Liver (tissue), 3 donors: ENCODE results near the gene HSF2BP.
"Not testable (repeated sequence)": the region's sequence is repeated elsewhere in the genome, so short reads cannot be mapped to it uniquely, and the experiment has no call there.

Experiments used
- FOXA1 ChIP-seq: IDR thresholded peaks from 2 replicates; pipeline ENCODE4 v1.6.1; 2016; ENCODE audit warnings: antibody characterized with exemption
- TF ChIP-seq, protein P1 (sequence below): fragments of 150-350 bp; IDR thresholded peaks from 2 replicates; pipeline ENCODE4 v1.5.1; 2017; ENCODE audit warnings: improper control_type of control experiment, low read depth, low read length; ENCODE audit not compliant: missing input control
- TF ChIP-seq, protein P2 (sequence below): IDR thresholded peaks from 2 replicates; pipeline ENCODE4 v1.6.1; 2016; ENCODE audit warnings: antibody characterized with exemption, mild to moderate bottlenecking
- TF ChIP-seq, protein P3 (sequence below): IDR thresholded peaks from 2 replicates; pipeline ENCODE4 v1.6.1; 2016; ENCODE audit warnings: antibody characterized with exemption
- donor health status: healthy.
- donor health status: healthy.

DNA sequence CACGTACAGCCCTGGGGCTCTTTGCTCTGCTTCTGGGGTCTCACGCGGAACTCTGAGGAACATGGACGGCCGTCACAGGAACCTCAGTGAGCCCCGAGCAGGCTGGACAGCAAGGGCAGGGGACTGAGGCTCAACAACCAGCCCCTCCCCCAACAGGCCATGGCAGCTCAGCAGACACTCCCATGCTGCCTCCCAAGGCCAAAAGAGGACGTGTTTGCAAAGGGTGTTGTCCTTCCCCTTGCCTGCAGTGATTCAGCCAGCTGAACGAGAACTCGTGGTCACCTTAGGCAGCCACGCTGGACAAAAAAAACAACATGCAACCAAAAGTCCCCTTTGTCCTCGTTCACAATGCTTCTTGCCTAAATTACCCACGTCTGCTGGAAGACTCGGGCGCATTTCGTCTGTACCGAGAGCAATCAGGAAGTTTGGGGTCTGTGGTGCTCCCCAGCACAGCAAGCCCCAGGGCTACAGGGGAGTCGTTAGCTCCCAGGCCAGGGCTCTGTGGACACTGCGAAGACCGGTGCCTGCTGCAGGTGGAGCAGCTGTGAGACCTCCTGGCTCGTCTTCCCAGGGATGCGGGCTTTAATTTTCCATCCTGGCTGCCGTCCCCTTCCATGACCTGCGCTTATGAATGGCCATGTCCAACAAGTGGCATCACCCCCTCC is 156.7 kb downstream of the HSF2BP start:
- TF ChIP-seq, protein P1, sequence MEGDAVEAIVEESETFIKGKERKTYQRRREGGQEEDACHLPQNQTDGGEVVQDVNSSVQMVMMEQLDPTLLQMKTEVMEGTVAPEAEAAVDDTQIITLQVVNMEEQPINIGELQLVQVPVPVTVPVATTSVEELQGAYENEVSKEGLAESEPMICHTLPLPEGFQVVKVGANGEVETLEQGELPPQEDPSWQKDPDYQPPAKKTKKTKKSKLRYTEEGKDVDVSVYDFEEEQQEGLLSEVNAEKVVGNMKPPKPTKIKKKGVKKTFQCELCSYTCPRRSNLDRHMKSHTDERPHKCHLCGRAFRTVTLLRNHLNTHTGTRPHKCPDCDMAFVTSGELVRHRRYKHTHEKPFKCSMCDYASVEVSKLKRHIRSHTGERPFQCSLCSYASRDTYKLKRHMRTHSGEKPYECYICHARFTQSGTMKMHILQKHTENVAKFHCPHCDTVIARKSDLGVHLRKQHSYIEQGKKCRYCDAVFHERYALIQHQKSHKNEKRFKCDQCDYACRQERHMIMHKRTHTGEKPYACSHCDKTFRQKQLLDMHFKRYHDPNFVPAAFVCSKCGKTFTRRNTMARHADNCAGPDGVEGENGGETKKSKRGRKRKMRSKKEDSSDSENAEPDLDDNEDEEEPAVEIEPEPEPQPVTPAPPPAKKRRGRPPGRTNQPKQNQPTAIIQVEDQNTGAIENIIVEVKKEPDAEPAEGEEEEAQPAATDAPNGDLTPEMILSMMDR: not testable (repeated sequence)
- TF ChIP-seq, protein P2, sequence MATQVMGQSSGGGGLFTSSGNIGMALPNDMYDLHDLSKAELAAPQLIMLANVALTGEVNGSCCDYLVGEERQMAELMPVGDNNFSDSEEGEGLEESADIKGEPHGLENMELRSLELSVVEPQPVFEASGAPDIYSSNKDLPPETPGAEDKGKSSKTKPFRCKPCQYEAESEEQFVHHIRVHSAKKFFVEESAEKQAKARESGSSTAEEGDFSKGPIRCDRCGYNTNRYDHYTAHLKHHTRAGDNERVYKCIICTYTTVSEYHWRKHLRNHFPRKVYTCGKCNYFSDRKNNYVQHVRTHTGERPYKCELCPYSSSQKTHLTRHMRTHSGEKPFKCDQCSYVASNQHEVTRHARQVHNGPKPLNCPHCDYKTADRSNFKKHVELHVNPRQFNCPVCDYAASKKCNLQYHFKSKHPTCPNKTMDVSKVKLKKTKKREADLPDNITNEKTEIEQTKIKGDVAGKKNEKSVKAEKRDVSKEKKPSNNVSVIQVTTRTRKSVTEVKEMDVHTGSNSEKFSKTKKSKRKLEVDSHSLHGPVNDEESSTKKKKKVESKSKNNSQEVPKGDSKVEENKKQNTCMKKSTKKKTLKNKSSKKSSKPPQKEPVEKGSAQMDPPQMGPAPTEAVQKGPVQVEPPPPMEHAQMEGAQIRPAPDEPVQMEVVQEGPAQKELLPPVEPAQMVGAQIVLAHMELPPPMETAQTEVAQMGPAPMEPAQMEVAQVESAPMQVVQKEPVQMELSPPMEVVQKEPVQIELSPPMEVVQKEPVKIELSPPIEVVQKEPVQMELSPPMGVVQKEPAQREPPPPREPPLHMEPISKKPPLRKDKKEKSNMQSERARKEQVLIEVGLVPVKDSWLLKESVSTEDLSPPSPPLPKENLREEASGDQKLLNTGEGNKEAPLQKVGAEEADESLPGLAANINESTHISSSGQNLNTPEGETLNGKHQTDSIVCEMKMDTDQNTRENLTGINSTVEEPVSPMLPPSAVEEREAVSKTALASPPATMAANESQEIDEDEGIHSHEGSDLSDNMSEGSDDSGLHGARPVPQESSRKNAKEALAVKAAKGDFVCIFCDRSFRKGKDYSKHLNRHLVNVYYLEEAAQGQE: not testable (repeated sequence)
- TF ChIP-seq FOXA1: not testable (repeated sequence)
- TF ChIP-seq, protein P3, sequence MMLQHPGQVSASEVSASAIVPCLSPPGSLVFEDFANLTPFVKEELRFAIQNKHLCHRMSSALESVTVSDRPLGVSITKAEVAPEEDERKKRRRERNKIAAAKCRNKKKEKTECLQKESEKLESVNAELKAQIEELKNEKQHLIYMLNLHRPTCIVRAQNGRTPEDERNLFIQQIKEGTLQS: not testable (repeated sequence)
